Islet precursor cell (in vitro differentiated cells): Measurements from ENCODE around the gene COL16A1.

ENCODE experiments used
- DNase-seq: peaks from one replicate; pipeline ENCODE4 v3.0.0-alpha.2; 2018

The COL16A1 gene

GRCh38 chr1:31663622-31664452 is 40.0 kb downstream of the COL16A1 start:
- DNase-seq = peak; percentile 79

- no peak for DNase-seq
These were observed 41.4 kb downstream of the COL16A1 start for GRCh38 chr1:31662463-31662862.

- no peak for DNase-seq
These were observed 42.0 kb downstream of the COL16A1 start for GRCh38 chr1:31661856-31662255.

- DNase-seq = no peak
These were observed 42.9 kb downstream of the COL16A1 start for GRCh38 chr1:31660871-31661455.

- no peak for DNase-seq
These were observed 43.9 kb downstream of the COL16A1 start for GRCh38 chr1:31659889-31660288.

GRCh38 chr1:31658721-31659120 is 45.1 kb downstream of the COL16A1 start:
- peak; percentile 76 for DNase-seq

- no peak for DNase-seq
These were observed 45.8 kb downstream of the COL16A1 start for GRCh38 chr1:31657972-31658510.

- DNase-seq = no peak
These were observed 46.6 kb downstream of the COL16A1 start for GRCh38 chr1:31657020-31657804.

GRCh38 chr1:31655756-31656155 is 48.1 kb downstream of the COL16A1 start:
- no peak for DNase-seq

GRCh38 chr1:31655104-31655503 is 48.7 kb downstream of the COL16A1 start:
- no peak for DNase-seq

GRCh38 chr1:31654474-31654776 is 49.4 kb downstream of the COL16A1 start:
- DNase-seq = no peak

GRCh38 chr1:31653717-31654473 is 49.9 kb downstream of the COL16A1 start:
- no peak for DNase-seq

GRCh38 chr1:31652891-31653499 is 50.8 kb downstream of the COL16A1 start:
- DNase-seq = no peak

- no peak for DNase-seq
These were observed 52.1 kb downstream of the COL16A1 start for GRCh38 chr1:31651766-31652165.

GRCh38 chr1:31651089-31651420 is 52.8 kb downstream of the COL16A1 start:
- DNase-seq = peak; percentile 75

- no peak for DNase-seq
These were observed 53.4 kb downstream of the COL16A1 start for GRCh38 chr1:31650161-31651088.

- DNase-seq = no peak
These were observed 55.0 kb downstream of the COL16A1 start for GRCh38 chr1:31648641-31649357.

GRCh38 chr1:31648190-31648589 is 55.6 kb downstream of the COL16A1 start:
- no peak for DNase-seq

- DNase-seq = peak; percentile 84
These were observed 56.7 kb downstream of the COL16A1 start for GRCh38 chr1:31647106-31647505.

- no peak for DNase-seq
These were observed 57.4 kb downstream of the COL16A1 start for GRCh38 chr1:31646259-31646960.
